HG02623 (cell line): ENCODE measurements around the gene KNTC1.
"Not testable (repeated sequence)": the region's sequence is repeated elsewhere in the genome, so short reads cannot be mapped to it uniquely, and the experiment has no call there.

ENCODE experiments used
- ATAC-seq: cut with Tn5 transposase; IDR thresholded peaks from one replicate; pipeline ENCODE4 v1.9.1; 2021; ENCODE audit warnings: moderate library complexity; ENCODE audit not compliant: unreplicated experiment

KNTC1 gene

GRCh38 chr12:122560138-122560537, 33.1 kb downstream of the KNTC1 start:
- ATAC-seq, result no peak

GRCh38 chr12:122563361-122563760, 36.3 kb downstream of the KNTC1 start:
- ATAC-seq, result no peak

- not testable (repeated sequence) for ATAC-seq
These were observed 39.8 kb downstream of the KNTC1 start for GRCh38 chr12:122566816-122567215.

- no peak for ATAC-seq
These were observed 42.2 kb downstream of the KNTC1 start for GRCh38 chr12:122569288-122569687.

- ATAC-seq, result not testable (repeated sequence)
These were observed 43.0 kb downstream of the KNTC1 start for GRCh38 chr12:122570006-122570405.

GRCh38 chr12:122571821-122572220, 44.8 kb downstream of the KNTC1 start:
- no peak for ATAC-seq

- not testable (repeated sequence) for ATAC-seq
These were observed 56.2 kb downstream of the KNTC1 start for GRCh38 chr12:122583294-122583693.

- no peak for ATAC-seq
These were observed 57.3 kb downstream of the KNTC1 start for GRCh38 chr12:122584177-122584863.

GRCh38 chr12:122590990-122591389, 63.9 kb downstream of the KNTC1 start:
- ATAC-seq, result no peak

GRCh38 chr12:122591966-122592365, 64.9 kb downstream of the KNTC1 start:
- ATAC-seq, result not testable (repeated sequence)

- not testable (repeated sequence) for ATAC-seq
These were observed 65.5 kb downstream of the KNTC1 start for GRCh38 chr12:122592543-122592942.

GRCh38 chr12:122593910-122594309, 66.9 kb downstream of the KNTC1 start:
- ATAC-seq, result no peak

- ATAC-seq, result no peak
These were observed 69.8 kb downstream of the KNTC1 start for GRCh38 chr12:122596838-122597237.

- no peak for ATAC-seq
These were observed 75.4 kb downstream of the KNTC1 start for GRCh38 chr12:122602456-122602855.

- no peak for ATAC-seq
These were observed 77.9 kb downstream of the KNTC1 start for GRCh38 chr12:122604993-122605392.

- no peak for ATAC-seq
These were observed 82.7 kb downstream of the KNTC1 start for GRCh38 chr12:122609732-122610131.

- no peak for ATAC-seq
These were observed 83.2 kb downstream of the KNTC1 start for GRCh38 chr12:122610207-122610606.

- ATAC-seq, result no peak
These were observed 83.9 kb downstream of the KNTC1 start for GRCh38 chr12:122610911-122611310.

GRCh38 chr12:122614839-122615238, 87.8 kb downstream of the KNTC1 start:
- ATAC-seq, result no peak

GRCh38 chr12:122615780-122616179, 88.7 kb downstream of the KNTC1 start:
- ATAC-seq, result no peak

- ATAC-seq, result no peak
These were observed 108.4 kb downstream of the KNTC1 start for GRCh38 chr12:122635471-122635870.

- no peak for ATAC-seq
These were observed 116.3 kb downstream of the KNTC1 start for GRCh38 chr12:122643207-122643805.
